ENCODE data around the gene LDAH.
"Not testable (repeated sequence)": the region's sequence is repeated elsewhere in the genome, so short reads cannot be mapped to it uniquely, and the experiment has no call there.

The LDAH gene

GRCh38 chr2:20822535-20823490 is at the start of gene LDAH:
Gene LDAH, minus strand, starts transcription at chr2:20823101. Its CDS starts 21,638 bp downstream, at chr2:20801463.
- peak; percentile 87 for DNase-seq (ENCODE audit: low spot score)

GRCh38 chr2:20868377-20868776 is 45.5 kb upstream of the LDAH start:
- peak; percentile 78 for DNase-seq (ENCODE audit: low spot score)

GRCh38 chr2:20862850-20863249 is 39.9 kb upstream of the LDAH start:
- DNase-seq (ENCODE audit: low spot score): no peak

- no peak for DNase-seq (ENCODE audit: low spot score)
Observed at GRCh38 chr2:20855456-20855855, 32.6 kb upstream of the LDAH start.

- DNase-seq (ENCODE audit: low spot score): no peak
Observed at GRCh38 chr2:20852670-20853069, 29.8 kb upstream of the LDAH start.

- no peak for DNase-seq (ENCODE audit: low spot score)
Observed at GRCh38 chr2:20852139-20852538, 29.2 kb upstream of the LDAH start.

- no peak for DNase-seq (ENCODE audit: low spot score)
Observed at GRCh38 chr2:20844246-20844645, 21.3 kb upstream of the LDAH start.

GRCh38 chr2:20839052-20839451 is 16.2 kb upstream of the LDAH start:
- no peak for DNase-seq (ENCODE audit: low spot score)

- DNase-seq (ENCODE audit: low spot score): no peak
Observed at GRCh38 chr2:20838016-20838415, 15.1 kb upstream of the LDAH start.

- DNase-seq (ENCODE audit: low spot score): no peak
Observed at GRCh38 chr2:20836521-20836920, 13.6 kb upstream of the LDAH start.

- DNase-seq (ENCODE audit: low spot score): no peak
Observed at GRCh38 chr2:20834331-20834730, 11.4 kb upstream of the LDAH start.

GRCh38 chr2:20832606-20833005 is 9.7 kb upstream of the LDAH start:
- no peak for DNase-seq (ENCODE audit: low spot score)

- DNase-seq (ENCODE audit: low spot score): no peak
Observed at GRCh38 chr2:20829861-20830260, 7.0 kb upstream of the LDAH start.

GRCh38 chr2:20823917-20824316 is 1.0 kb upstream of the LDAH start:
- no peak for DNase-seq (ENCODE audit: low spot score)

- DNase-seq (ENCODE audit: low spot score): peak; percentile 78
Observed at GRCh38 chr2:20818820-20819219, 4.1 kb downstream of the LDAH start.

GRCh38 chr2:20815216-20815615 is 7.7 kb downstream of the LDAH start:
- DNase-seq (ENCODE audit: low spot score): no peak

- no peak for DNase-seq (ENCODE audit: low spot score)
Observed at GRCh38 chr2:20812779-20813178, 10.1 kb downstream of the LDAH start.

GRCh38 chr2:20806286-20806685 is 16.6 kb downstream of the LDAH start:
- no peak for DNase-seq (ENCODE audit: low spot score)

- DNase-seq (ENCODE audit: low spot score): no peak
Observed at GRCh38 chr2:20803974-20804373, 18.9 kb downstream of the LDAH start.

- no peak for DNase-seq (ENCODE audit: low spot score)
Observed at GRCh38 chr2:20803226-20803682, 19.6 kb downstream of the LDAH start.

GRCh38 chr2:20797096-20797495 is 25.8 kb downstream of the LDAH start:
- DNase-seq (ENCODE audit: low spot score): no peak

GRCh38 chr2:20796374-20796791 is 26.5 kb downstream of the LDAH start:
- no peak for DNase-seq (ENCODE audit: low spot score)

GRCh38 chr2:20793944-20794343 is 29.0 kb downstream of the LDAH start:
- DNase-seq (ENCODE audit: low spot score): not testable (repeated sequence)

Data from activated CD4-positive, alpha-beta T cell treated with anti-CD3 and anti-CD28 coated beads, Interleukin-2, Interleukin-4, amounts not matched to agents 100 ng/mL and 50 ng/mL, durations not matched to agents 16 hours and 8 hours (primary cell).